ENCODE measurements around the gene STON2.

GRCh38 chr14:81436296-81437138, 36.4 kb upstream of the STON2 start:
- TF ChIP-seq POLR2AphosphoS5 (IDR thresholded peaks at IDR 0.05; ENCODE audit: low read depth, low read length) (no peak), POLR2A (IDR thresholded peaks at IDR 0.05; ENCODE audit: low read depth, low read length) (no peak), TAF1 (IDR thresholded peaks at IDR 0.05; ENCODE audit: borderline replicate concordance, low read depth, low read length) (no peak)

All from GM12892 (cell line).